ENCODE results near the gene AGO1.

The AGO1 gene

DNA sequence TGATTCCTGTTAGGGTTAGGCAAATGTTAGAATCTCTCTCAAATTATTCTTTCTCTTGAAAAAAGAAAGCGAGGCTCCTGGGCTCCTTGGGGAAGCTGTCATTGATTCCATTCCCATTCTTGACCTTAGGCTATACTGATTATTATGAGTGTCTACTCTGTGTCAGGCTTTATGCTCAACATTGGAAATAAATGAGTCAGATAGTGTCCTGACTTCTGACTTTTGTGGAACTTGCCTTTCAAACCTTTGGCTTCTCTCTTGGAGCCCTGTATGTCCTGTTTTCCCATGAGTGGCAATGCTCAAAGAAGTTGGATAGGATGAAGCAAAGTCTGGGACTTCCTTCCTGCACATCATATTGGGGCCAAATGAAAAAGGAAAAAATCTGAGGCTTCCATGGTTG is 11.6 kb downstream of the AGO1 start:
- no peaks in the 10 kb centered on the region for H3K9me3 ChIP-seq
- H3K4me1 ChIP-seq, result no peaks in the 10 kb centered on the region
- no peak overlapping the region for H3K4me3 ChIP-seq
- TF ChIP-seq, protein P1, sequence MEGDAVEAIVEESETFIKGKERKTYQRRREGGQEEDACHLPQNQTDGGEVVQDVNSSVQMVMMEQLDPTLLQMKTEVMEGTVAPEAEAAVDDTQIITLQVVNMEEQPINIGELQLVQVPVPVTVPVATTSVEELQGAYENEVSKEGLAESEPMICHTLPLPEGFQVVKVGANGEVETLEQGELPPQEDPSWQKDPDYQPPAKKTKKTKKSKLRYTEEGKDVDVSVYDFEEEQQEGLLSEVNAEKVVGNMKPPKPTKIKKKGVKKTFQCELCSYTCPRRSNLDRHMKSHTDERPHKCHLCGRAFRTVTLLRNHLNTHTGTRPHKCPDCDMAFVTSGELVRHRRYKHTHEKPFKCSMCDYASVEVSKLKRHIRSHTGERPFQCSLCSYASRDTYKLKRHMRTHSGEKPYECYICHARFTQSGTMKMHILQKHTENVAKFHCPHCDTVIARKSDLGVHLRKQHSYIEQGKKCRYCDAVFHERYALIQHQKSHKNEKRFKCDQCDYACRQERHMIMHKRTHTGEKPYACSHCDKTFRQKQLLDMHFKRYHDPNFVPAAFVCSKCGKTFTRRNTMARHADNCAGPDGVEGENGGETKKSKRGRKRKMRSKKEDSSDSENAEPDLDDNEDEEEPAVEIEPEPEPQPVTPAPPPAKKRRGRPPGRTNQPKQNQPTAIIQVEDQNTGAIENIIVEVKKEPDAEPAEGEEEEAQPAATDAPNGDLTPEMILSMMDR (IDR thresholded peaks at IDR 0.05), result no peak
- H3K27me3 ChIP-seq, result no peaks in the 10 kb centered on the region
- peaks cover 13 to 92% (median 90%) of the 10 kb centered on the region in 3 donors for H3K36me3 ChIP-seq
- no peak overlapping the region for H3K27ac ChIP-seq
- intact Hi-C loops (cut with DNase I; ENCODE audit: low total_unique reads), result no loop called here
- no peak for DNase-seq

DNA sequence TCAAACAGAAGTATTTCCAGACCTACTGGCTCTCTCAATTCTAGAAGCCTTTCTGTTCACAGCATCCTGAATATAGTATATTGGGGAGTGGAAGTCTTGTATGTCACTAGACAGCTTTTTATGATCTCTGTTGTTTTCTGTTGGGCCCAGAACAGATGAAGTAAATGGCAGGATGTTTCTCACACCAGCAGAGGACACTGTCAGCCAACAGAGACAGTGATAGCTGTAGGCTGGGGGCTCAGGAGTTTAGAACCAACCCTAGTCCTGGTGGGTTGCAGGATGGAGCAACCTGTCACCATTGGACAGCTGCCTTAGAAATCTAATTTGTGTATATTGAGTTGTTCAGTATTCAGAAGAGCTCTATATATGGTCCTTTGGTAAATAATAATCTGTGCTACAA is 16.9 kb downstream of the AGO1 start:
- Histone ChIP-seq H3K4me1 (no peaks in the 10 kb centered on the region), H3K9me3 (no peaks in the 10 kb centered on the region), H3K36me3 (peaks cover 38 to 91% (median 78%) of the 10 kb centered on the region in 3 donors), H3K27me3 (no peaks in the 10 kb centered on the region), H3K4me3 (no peak overlapping the region), H3K27ac (no peak overlapping the region)
- TF ChIP-seq, protein P1 (IDR thresholded peaks at IDR 0.05), result no peak
- intact Hi-C loops (cut with DNase I; ENCODE audit: low total_unique reads), result no loop called here
- DNase-seq, result no peak

DNA sequence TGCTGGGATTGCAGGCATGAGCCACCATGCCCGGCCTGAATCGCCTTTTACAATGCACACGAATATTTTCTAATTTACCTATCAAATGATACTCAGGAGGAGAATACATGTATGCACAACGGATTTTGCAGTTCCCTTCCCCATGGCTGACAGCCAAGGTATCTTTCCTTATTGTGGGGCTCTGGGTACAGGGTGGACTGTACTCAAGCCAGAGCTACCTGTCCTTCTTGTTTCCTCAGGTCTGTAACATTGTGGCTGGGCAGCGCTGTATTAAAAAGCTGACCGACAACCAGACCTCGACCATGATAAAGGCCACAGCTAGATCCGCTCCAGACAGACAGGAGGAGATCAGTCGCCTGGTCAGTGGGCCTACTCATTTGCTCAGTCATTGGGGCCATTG is 18.2 kb downstream of the AGO1 start:
- Histone ChIP-seq H3K4me3 (no peak overlapping the region), H3K27ac (no peak overlapping the region), H3K27me3 (no peaks in the 10 kb centered on the region), H3K9me3 (no peaks in the 10 kb centered on the region), H3K4me1 (no peaks in the 10 kb centered on the region), H3K36me3 (peaks cover 44 to 91% (median 77%) of the 10 kb centered on the region in 3 donors)
- TF ChIP-seq, protein P1 (IDR thresholded peaks at IDR 0.05), result no peak
- DNase-seq, result no peak
- intact Hi-C loops (cut with DNase I; ENCODE audit: low total_unique reads), result no loop called here

DNA sequence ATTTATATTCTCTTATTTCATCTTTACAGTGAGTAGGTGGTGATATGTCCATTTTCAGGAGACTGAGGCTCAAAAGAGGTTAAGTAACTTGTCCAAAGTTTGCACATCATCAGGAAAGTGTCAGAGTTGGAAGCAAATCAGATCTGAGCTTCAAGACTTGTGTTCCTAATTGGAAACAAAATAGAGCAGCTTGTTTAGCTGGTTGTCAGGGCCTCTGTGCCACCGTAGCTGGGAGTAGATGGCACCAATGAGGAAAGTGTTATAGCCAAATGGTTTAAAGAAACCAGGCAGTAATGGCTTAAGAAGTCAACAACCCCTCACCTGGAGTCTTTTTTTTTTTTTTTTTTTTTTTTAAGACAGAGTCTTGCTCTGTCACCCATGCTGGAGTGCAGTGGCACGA is 19.7 kb downstream of the AGO1 start:
- DNase-seq, result no peak
- no peaks in the 10 kb centered on the region for H3K27me3 ChIP-seq
- no peak overlapping the region for H3K4me3 ChIP-seq
- peaks cover 57 to 91% (median 77%) of the 10 kb centered on the region in 3 donors for H3K36me3 ChIP-seq
- intact Hi-C loops (cut with DNase I; ENCODE audit: low total_unique reads), result no loop called here
- TF ChIP-seq, protein P1 (IDR thresholded peaks at IDR 0.05), result no peak
- no peaks in the 10 kb centered on the region for H3K9me3 ChIP-seq
- no peaks in the 10 kb centered on the region for H3K4me1 ChIP-seq
- no peak overlapping the region for H3K27ac ChIP-seq

DNA sequence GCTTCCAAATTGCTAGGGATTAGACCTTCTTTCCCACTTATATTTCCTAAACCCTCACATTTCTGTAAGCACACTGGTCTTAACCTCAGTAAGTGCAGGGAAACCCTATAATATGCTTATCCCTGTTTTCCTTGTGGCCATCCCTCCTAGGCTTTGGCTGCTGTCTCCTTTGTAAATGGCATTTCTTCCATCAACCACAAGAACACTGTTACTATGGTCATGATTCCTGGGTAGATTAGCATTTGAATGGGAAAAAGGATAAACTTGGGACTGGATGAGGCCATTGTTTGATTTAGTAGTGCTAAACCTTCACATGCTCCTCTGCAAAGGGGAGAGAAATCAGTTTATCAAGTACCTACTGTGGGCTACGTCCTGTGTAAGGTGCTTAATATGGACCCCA is 31.7 kb downstream of the AGO1 start:
- Histone ChIP-seq H3K4me1 (no peaks in the 10 kb centered on the region), H3K27ac (no peak overlapping the region), H3K27me3 (no peaks in the 10 kb centered on the region), H3K36me3 (peaks cover 73 to 100% (median 89%) of the 10 kb centered on the region in 3 donors), H3K9me3 (no peaks in the 10 kb centered on the region), H3K4me3 (no peak overlapping the region)
- intact Hi-C loops (cut with DNase I; ENCODE audit: low total_unique reads), result no loop called here
- TF ChIP-seq, protein P1 (IDR thresholded peaks at IDR 0.05), result no peak
- no peak for DNase-seq

DNA sequence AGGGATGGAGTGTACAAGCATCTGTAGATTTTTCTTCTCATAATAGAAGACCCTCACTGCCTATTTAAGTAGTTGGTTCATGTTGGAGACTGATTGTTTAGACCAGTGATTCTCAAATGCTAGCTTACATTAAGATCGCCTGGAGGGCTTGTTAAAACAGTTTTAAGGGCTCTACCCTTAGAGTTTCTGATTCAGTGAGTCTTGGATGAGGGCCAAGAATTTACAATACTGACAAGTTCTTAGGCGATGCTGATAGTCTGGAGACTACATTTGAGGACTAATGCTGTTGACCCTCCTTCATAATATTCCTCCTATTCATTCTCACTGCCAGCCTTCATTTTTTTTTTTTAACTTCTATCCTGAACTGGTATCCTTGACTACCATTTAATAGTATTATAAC is 32.7 kb downstream of the AGO1 start:
- Histone ChIP-seq H3K9me3 (no peaks in the 10 kb centered on the region), H3K36me3 (peaks cover 75 to 100% (median 92%) of the 10 kb centered on the region in 3 donors), H3K4me3 (no peak overlapping the region), H3K27me3 (no peaks in the 10 kb centered on the region), H3K4me1 (no peaks in the 10 kb centered on the region), H3K27ac (no peak overlapping the region)
- no peak for DNase-seq
- TF ChIP-seq, protein P1 (IDR thresholded peaks at IDR 0.05), result no peak
- intact Hi-C loops (cut with DNase I; ENCODE audit: low total_unique reads), result no loop called here
